LoVo (cell line): Measurements from ENCODE around the gene FRMD4A.
A peak's percentile ranks its signal among the peaks of the same experiment; 100 is the strongest.
"Not testable (repeated sequence)": the region's sequence is repeated elsewhere in the genome, so short reads cannot be mapped to it uniquely, and the experiment has no call there.

Experiments used
- DNase-seq: peaks from one replicate; pipeline ENCODE4 v3.0.0-alpha.2; 2016; ENCODE audit warnings: low spot score

Gene FRMD4A

GRCh38 chr10:13718820-13719219, 611.9 kb downstream of the FRMD4A start:
- no peak for DNase-seq

DNA sequence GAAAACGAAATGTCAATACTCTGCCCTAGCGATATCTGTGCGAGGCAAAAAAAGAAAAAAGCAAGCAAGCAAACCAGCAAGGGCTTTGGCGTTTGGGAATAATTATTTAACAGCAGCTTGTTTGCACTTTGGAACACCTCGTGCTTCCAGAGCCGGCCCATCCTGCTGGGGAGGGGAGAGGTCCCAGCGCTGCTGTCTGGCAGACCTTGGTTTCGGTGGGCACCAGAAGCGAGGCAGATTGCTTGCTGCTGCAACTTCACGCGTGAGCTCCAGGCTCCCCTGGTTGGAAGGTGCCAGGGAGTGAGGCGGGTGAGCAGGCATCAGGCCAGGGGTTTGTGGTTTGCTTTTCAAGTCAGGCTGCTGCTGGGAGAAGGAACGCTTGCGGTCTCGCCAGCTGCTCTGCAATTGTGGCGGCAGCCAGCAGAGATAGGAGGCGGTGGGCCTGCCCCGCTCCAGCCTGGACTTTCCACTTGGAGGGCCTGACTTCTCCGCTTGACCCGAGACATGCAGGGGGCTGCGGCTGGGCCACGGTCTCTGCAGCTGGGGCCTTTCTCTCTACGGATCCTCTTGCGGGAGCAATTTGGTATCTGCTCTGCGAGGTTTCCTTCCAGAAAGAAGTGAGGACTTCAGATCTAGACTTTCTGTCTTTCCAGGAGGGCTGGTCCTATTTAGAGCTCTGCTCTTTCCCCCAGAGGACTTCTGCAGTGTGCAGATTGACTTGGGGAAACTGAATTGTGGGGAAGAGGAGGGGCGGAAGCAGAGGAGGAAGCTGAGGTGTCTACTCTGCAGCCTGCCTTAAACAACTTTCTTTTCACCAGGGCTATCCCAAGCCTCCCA, 612.6 kb downstream of the FRMD4A start:
- DNase-seq = peak; percentile 11

GRCh38 chr10:13717571-13717935, 613.2 kb downstream of the FRMD4A start:
- no peak for DNase-seq

GRCh38 chr10:13716081-13717071, 614.3 kb downstream of the FRMD4A start:
- no peak for DNase-seq

GRCh38 chr10:13715596-13715995, 615.1 kb downstream of the FRMD4A start:
- DNase-seq = not testable (repeated sequence)

DNA sequence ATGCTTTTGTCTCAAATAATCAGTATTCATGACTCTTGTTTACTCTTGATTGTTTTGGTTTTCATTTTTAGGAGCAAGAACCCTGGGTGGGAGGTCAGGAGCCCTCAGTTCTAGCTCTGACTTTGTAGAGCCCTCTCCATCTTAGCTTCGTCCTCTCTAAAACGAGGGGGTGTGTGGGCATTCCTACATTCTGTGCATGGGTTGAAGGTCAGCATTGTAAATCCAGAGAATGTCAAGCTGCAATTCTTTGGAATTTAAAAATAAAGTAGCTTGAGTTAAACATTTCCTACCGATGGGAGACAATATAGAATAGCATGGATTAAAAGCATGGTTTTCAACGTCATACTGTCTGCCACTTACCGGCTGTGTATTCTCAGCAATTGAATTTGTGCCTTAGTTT, 615.6 kb downstream of the FRMD4A start:
- DNase-seq = no peak

DNA sequence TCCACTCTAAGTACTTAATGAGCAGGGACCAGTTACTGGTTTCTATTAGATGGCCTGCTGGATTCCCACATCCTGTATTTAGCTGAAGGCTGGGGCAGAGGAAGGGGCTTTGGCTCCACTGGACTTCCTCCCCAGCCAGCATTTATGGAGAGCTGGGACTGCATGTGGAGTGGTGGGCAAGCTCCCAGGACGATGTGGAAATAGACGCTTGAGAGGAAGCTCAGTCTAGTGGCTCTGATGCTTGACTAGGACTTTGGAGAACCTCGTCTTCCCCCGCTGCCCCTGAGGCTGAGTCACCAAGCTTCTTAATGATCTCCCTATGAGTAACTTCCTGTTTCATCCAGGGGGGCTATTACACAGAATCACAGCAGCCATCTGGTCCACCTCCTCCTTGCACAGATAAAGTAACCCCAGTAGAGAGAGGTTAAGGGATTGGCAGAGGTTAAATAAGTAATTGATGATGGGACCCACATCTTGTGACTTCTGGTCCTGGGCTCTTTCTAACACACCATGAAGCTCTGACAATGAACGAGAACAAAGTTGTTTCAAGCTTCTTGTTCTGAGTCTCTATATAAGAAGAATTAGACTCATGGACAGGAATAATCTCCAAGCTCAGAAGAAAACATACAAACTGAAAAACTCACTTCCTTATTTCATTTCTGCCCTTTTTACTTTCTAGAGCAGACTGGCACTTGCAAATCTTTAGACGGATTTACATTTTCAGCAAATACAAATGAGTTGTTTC, 617.7 kb downstream of the FRMD4A start:
- no peak for DNase-seq

- no peak for DNase-seq
Measured at GRCh38 chr10:13712476-13712836, 618.3 kb downstream of the FRMD4A start.

GRCh38 chr10:13711291-13711690, 619.4 kb downstream of the FRMD4A start:
- DNase-seq = no peak

DNA sequence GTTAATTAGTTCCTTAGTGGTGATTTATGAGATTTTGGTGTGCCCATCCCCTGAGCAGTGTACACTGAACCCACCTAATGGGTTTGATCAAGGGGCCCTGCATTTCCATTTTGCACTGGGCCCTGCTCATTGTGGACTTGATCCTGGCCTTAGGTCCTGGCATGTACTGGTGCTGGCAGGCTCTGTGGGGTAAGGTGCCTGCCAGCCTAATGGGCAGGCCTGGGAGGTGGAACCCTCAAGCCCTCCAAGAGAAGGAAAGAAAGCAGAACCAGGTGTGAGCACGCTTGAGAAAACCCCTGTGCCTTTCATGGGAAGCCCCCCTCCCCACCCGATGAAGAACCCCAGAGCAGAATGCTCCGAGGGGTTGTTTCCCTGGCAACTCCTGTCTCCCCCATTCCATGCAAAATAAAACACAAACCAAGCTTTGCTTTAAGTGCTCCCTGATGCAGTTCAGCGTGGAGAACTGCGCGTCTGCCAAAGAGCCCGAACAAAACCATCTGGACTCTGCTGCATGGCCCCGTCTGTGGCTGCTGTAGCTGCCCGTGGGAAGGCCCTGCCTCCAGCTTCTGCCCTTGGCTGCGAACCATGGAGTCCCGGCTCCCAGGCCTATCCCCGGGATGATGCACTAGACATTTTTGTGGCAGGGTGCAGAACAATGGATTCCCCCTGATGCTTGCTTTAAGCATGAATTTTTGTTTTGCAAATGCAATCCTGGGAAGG, 620.6 kb downstream of the FRMD4A start:
- DNase-seq = no peak

- DNase-seq = no peak
Measured at GRCh38 chr10:13708256-13708990, 622.3 kb downstream of the FRMD4A start.

DNA sequence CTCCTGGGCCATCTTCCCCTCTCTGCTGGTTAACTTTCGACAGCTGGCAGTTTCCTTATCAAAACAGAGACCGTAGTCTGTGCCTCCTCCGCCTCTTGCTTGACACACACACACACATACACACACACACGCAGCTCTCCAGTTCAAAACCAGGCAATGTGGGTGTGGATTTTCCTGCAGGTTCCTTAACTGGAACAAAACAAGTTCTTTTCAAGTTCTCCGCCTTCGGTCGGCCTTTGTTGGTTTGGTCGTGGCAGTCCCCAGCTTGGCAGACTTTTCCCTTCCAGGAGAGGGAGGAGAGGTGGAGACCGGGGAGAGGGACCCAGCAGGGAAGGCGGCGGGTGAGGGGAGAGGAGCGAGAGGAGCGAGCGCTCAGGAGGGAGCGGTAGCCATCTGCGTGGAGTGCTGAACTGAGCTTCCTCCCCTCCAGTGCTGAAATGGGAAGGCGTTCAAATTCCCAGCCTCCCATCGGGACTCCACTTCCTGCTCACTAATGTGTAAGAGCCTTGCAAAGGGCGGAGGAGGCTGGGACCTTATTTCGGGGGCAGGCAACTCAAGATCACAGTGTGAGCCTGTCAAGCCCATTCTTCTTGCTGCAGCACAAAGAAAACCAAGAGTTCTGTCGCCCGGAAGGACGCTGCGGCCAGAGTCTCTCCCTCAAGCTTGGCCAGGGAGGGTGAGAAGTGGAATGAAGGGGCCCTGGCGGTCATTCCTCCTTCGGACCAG, 623.4 kb downstream of the FRMD4A start:
- DNase-seq = no peak

DNA sequence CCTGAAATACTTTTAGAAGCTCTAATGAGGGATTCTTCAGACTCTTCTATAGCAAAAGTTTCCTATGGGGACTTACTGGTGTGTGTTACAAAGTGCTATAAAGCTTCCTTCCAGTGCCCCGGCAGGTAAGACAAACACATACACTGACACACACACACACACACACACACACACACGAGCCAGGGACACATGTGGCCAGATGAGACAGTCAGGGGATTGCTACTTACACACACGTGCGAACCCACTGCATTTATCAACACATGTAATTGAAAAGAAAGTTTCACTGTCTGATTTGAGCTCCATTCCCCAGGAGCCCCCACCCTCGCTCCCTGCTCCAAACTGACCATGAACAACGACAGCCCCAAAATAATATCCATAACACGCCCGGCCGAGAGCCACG, 624.1 kb downstream of the FRMD4A start:
- no peak for DNase-seq

GRCh38 chr10:13706175-13706574, 624.5 kb downstream of the FRMD4A start:
- no peak for DNase-seq

DNA sequence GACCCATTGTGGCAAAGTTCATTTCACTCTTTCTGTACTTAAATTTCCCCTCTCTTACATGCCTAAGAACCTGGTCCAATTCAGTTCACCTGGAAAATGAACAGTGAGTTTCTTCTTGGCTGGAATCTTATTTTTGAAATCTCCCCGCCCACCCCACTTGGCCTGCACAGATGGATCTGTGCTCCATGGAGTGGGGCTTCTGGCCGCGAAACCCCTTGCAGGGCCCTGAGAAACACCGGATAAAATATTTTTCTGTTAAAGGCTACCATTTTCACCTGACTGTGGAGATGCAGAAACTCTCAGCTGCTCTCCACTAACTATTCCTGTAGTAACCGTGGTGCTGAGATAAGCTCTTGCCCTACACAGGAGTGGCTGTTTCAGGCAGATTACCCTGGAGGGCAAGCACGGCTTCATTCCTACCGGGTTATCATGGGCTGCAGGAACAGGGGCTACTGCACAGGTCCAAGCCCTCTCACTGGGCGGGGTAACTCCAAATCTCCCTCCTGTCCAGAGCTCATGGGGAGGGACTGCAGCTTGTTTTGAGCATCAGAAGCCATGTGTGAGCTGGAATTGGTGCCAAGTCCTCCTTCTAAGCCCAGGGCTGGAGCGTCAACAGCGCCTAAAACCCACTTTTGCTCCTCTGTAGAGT, 625.1 kb downstream of the FRMD4A start:
- DNase-seq = no peak

DNA sequence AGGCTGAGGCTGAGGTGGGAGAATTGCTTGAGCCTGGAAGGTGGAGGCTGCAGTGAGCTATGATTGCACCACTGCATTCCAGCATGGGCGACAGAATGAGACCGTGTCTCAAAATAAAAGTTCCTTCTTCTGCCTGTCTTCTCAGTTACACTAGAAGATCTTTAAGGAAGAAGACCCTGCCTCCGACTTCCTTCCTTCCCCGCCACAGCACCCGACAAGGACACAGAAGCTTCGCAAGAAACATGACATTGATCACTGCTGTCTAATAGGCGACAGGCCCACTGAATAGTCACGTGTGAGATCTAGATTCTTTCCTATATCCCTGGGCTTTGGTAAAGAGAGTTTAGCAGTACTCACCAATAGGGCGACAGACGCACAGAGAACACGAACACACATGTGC, 625.8 kb downstream of the FRMD4A start:
- DNase-seq = no peak

- DNase-seq = no peak
Measured at GRCh38 chr10:13703997-13704536, 626.7 kb downstream of the FRMD4A start.

- no peak for DNase-seq
Measured at GRCh38 chr10:13703101-13703818, 627.5 kb downstream of the FRMD4A start.
